AG09309 (cell line): ENCODE results near the gene CELF4.

Experiments
- DNase-seq: peaks from one replicate; pipeline ENCODE4 v3.0.0-alpha.2; 2010; ENCODE audit warnings: low read depth
- H3K4me3 ChIP-seq: 2 replicates; pipeline ENCODE4 v1.5.1; 2011; ENCODE audit warnings: mild to moderate bottlenecking, low read depth, low read length, moderate library complexity; ENCODE audit not compliant: control insufficient read depth
- TF ChIP-seq, protein P1 (sequence below): IDR thresholded peaks from 2 replicates; pipeline ENCODE4 v1.5.1; 2011; ENCODE audit warnings: mild to moderate bottlenecking, low read depth, low read length, inconsistent platforms; ENCODE audit not compliant: insufficient read depth, control insufficient read depth; ENCODE audit errors: missing control alignments

The CELF4 gene

DNA sequence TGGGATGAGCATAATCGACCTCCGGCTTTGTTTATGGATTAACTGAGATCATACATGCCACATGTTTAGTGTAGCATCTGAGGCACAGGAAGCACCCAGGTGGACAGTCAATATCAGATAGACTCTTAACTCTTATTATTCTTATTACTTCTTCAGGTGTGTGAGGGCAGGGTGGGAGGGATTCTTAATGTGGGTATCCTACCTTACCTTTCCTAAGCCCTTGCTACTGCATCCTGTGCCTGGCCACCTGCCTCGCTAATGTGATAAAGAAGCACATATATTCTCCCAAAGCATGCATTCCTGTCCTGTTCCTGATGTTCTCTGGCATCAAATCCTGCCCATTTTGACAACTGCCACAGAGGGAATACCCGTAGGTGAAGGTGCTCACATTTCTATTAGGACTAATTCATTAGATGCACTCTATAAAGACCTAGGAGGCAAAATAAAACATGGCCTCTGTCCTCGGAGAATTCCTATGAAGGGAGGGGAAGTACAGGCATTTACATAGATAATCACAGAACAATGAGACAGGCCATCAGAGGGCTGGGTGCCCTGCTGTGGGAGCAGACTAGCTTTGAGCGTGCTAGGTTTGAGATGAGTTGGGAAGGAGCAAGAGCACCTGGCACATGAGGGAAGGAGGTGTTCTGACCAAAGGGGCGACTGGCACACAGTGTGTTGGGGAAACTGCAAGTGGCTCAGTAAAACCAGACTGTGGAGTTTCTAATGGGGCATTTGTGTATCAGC is 19.5 kb upstream of the CELF4 start:
- H3K4me3 ChIP-seq = no peak overlapping the region

DNA sequence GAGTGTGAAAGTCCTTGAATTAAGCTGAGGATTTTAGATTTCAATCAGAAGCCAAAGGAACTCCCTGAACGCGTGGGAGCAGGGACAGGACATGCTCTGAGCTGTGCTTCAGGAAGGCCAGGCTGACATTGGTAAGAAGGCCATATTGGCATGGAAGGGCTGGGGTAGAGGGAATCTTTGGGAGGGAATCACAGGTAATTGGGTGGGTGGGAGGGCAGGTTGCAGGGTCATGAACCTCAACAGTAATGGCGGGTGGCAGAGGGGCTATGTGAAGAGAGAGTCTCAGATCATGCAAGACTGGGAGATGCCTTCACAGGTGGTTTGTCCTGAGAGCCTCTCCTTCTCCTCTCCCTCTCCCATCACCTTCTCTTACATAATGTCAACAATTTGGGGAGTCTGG is 18.6 kb upstream of the CELF4 start:
- DNase-seq = no peak
- H3K4me3 ChIP-seq = no peak overlapping the region
- TF ChIP-seq, protein P1, sequence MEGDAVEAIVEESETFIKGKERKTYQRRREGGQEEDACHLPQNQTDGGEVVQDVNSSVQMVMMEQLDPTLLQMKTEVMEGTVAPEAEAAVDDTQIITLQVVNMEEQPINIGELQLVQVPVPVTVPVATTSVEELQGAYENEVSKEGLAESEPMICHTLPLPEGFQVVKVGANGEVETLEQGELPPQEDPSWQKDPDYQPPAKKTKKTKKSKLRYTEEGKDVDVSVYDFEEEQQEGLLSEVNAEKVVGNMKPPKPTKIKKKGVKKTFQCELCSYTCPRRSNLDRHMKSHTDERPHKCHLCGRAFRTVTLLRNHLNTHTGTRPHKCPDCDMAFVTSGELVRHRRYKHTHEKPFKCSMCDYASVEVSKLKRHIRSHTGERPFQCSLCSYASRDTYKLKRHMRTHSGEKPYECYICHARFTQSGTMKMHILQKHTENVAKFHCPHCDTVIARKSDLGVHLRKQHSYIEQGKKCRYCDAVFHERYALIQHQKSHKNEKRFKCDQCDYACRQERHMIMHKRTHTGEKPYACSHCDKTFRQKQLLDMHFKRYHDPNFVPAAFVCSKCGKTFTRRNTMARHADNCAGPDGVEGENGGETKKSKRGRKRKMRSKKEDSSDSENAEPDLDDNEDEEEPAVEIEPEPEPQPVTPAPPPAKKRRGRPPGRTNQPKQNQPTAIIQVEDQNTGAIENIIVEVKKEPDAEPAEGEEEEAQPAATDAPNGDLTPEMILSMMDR = no peak

More for the DNA sequence above, 19.5 kb upstream of the CELF4 start:
- TF ChIP-seq, protein P1 = no peak
- DNase-seq = no peak

DNA sequence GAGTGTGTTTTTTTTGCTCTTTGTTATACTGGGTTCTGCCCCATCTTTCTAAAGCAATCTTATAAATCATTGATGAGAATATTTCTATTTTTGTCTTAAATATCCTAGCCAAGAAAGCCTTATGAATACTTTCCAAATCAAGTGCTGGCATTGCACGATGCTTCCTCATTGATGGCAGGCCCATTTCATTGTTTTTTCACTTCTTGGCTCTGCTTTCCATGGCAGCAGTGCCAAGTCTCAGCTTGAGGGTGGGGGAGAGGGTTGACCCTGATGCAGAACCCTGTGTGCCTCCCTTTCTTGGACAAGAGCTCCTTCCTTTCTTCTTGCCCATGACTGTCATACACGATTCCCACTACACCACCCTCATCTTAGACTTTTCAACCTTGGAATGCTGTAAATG is 16.7 kb upstream of the CELF4 start:
- H3K4me3 ChIP-seq = no peak overlapping the region
- TF ChIP-seq, protein P1 = no peak
- DNase-seq = no peak

DNA sequence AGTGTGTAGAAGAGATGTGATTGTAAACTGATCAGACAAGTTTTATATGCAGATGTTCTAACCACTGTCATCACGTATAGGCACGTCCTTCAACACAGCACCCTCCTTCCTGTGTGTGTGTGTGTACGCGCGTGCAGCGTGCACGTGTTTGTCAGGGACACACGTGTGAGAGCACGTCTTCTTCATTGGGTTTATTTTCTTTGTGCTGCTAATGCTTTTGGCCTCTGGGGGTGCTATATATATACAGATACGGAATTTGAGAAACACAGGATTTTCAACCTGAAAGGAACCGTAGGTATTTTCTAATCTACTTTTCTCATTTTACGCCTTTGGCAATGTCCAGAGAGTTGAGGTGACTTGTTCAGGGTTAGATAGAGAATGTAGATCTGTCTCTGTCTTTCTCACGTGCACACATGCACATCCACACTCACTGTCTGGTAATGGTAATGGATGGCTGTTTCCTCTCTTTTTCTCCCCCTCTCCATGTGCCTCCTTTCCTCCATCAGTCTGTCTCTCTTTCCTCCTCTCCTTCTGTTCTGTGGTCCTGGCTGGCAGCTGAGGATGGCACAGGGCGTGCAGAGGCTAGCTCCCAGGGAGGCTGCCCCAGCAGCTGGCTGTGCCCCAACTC is 13.4 kb upstream of the CELF4 start:
- no peak for DNase-seq
- TF ChIP-seq, protein P1 = peak; percentile 42
- H3K4me3 ChIP-seq = no peak overlapping the region

DNA sequence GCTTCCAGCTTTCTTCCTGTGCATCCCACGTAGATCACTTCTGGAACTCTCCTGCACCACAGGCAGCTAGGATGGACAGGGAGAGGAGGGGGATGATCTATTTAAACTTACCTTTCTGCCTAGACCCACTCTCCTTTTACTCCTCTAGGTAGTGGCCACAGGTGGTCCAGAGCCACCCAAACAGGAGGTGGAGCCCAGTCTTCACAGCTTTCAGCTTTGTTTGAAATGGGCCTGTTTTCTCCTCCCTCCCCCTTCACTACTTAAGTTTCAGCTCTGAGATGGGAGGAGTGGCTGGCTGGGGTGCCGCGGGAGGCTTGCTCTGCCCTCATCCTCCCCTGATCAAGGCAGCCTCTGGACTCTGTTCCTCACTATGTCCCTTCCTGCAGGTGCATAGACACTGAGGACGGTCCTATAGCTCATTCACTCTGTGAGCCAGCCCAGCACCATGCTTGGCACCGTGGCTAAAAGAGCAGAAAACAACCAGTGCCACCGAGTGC is 12.6 kb upstream of the CELF4 start:
- TF ChIP-seq, protein P1 = no peak
- no peak overlapping the region for H3K4me3 ChIP-seq
- no peak for DNase-seq

DNA sequence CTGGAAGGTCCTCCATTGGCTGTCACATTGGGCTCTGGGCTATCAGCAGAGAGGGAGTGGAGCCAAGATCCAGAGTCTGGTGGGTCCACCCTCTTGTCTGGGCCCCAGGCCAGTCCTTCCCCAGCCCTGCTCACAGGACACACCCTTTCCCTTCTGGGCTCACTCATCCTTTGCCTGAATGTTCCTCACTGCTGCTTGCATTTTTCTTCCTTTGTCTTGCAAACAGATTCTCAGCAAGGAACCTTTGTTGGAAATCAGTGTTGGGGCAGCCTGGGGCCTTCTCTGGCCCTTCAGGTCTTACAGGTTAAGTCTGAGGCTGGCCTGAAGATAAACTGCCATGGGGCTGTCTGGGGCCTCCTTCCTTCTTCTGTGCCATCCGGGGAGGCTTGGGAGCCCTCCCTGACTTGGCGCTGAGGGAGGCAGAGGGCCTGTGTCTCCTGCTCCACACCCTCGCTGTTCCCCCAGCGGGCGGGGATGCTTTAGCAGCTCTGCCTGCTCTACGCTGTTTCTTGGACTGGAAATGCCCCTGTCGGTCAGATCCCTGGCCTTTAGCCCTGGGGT is 11.5 kb upstream of the CELF4 start:
- TF ChIP-seq, protein P1 = no peak

More for the DNA sequence above, 11.5 kb upstream of the CELF4 start:
- no peak overlapping the region for H3K4me3 ChIP-seq
- no peak for DNase-seq
